ENCODE measurements around the gene OR13C4.

The OR13C4 gene

DNA sequence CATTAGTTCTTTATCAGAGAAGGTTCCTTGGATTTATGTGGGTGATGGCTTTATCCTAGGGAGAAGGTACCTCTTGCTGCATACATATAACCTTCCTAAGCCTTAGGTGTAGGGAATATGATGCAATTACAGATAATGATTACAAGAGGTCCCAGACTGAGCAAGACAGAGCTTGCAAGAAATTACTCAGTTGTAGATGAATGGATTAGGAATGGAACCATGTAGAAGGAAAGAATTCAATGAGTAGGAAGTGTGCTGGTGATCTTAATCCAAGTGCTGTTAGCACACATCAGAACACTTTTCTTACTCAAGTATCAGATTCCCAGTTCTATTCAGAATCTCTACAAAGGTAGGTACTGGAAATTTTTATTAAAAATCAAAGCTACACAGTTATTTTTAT, 20.4 kb downstream of the OR13C4 start:
- Histone ChIP-seq H3K4me3 (ENCODE audit: low read length) (no peak overlapping the region), H3K27me3 (ENCODE audit: control insufficient read depth, insufficient read depth, low read length) (no peaks in the 10 kb centered on the region), H3K27ac (ENCODE audit: low read depth, low read length) (no peak overlapping the region), H3K36me3 (ENCODE audit: control insufficient read depth, insufficient read depth, low read length) (no peaks in the 10 kb centered on the region), H3K4me1 (ENCODE audit: control insufficient read depth, insufficient read depth, low read length) (no peaks in the 10 kb centered on the region), H3K9ac (ENCODE audit: low read length) (no peak overlapping the region)

DNA sequence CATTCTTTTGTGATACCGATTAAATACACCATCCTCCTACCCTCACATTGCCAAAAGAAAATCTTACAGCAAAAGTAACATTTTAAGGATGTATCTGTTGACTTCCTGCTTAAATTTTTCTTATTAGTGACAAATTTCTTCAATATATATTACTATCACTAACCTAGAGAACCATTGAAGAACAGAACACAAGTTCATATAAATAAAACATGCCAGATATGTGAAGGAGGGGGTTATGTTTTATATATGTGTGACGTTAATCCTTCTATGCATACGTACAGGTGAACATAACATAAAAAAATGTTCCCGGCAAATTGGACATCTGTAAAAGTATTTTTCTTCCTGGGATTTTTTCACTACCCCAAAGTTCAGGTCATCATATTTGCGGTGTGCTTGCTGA, 23.0 kb downstream of the OR13C4 start, which contains the start of gene OR13F1:
Gene OR13F1 (plus strand): TSS at position 301 of the 400 bp plus-strand sequence. CDS start 0 bp downstream, at position 301.
- no peaks in the 10 kb centered on the region for H3K36me3 ChIP-seq (ENCODE audit: control insufficient read depth, insufficient read depth, low read length)
- H3K9ac ChIP-seq (ENCODE audit: low read length) = no peak within 1 kb of the TSS
- H3K4me1 ChIP-seq (ENCODE audit: control insufficient read depth, insufficient read depth, low read length) = no peaks in the 10 kb centered on the region

DNA sequence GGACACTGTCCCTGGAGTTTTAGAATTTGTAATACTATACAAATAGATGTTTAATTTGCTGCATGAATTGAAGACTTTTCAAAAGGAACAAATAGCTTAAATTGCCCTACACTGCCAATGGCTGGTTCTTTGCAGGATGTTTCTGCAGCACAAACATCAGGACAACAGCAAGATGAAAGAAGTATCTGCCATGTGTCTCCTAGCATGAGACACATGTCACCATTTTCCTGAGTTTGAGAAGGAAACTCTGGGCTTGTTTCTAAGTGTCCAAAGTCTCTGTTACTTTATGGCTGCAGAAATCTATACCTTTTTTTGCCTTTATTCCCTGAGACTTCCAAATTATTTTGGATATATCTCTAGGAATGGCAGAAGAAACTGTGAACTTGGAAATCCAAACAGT, 23.6 kb downstream of the OR13C4 start:
- Histone ChIP-seq H3K9ac (ENCODE audit: low read length) (no peak overlapping the region), H3K27me3 (ENCODE audit: control insufficient read depth, insufficient read depth, low read length) (no peaks in the 10 kb centered on the region), H3K36me3 (ENCODE audit: control insufficient read depth, insufficient read depth, low read length) (no peaks in the 10 kb centered on the region), H3K4me1 (ENCODE audit: control insufficient read depth, insufficient read depth, low read length) (no peaks in the 10 kb centered on the region), H3K4me3 (ENCODE audit: low read length) (no peak overlapping the region), H3K27ac (ENCODE audit: low read depth, low read length) (no peak overlapping the region)

More for the DNA sequence above, 23.0 kb downstream of the OR13C4 start, which contains the start of gene OR13F1:
- Histone ChIP-seq H3K27ac (ENCODE audit: low read depth, low read length) (no peak within 1 kb of the TSS), H3K4me3 (ENCODE audit: low read length) (no peak within 1 kb of the TSS), H3K27me3 (ENCODE audit: control insufficient read depth, insufficient read depth, low read length) (no peaks in the 10 kb centered on the region)

DNA sequence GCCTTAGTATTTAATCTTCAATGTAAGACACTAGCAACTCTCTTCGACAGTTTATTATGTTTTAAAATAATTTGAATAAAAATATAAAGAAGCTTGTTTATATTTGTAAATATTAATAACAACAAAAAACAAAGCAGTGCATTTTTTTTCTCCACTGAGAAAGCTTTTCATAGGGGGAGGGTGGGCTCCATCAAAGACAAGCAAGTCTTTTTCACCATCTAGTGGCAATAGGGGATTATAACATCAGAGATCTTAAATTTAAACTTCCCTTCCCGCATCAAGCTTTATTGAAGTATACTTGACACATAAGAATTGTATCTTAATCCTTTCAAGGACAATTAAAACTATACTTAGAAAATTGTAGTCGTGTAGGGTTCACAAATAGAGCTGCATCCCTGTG, 32.2 kb downstream of the OR13C4 start:
- Histone ChIP-seq H3K4me3 (ENCODE audit: low read length) (no peak overlapping the region), H3K27ac (ENCODE audit: low read depth, low read length) (no peak overlapping the region), H3K27me3 (ENCODE audit: control insufficient read depth, insufficient read depth, low read length) (no peaks in the 10 kb centered on the region), H3K9ac (ENCODE audit: low read length) (no peak overlapping the region), H3K4me1 (ENCODE audit: control insufficient read depth, insufficient read depth, low read length) (no peaks in the 10 kb centered on the region), H3K36me3 (ENCODE audit: control insufficient read depth, insufficient read depth, low read length) (no peaks in the 10 kb centered on the region)

DNA sequence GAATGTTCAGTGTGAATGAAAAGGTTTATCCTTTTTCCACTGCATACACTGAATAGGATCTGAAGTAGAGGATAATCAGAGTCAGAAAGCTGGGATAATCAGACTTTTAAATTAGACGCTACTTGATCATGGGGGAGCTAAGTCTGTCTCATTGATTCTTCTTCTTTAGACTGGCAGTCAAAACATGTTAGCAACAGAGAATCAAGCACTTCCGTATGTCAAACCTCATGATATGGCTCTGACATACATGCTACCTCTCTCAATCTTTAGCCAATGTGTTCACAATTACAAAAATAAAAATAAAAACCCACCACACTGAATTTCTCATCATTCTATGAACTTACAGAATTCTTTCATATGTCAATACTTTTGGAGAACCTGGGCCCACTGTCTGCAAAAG, 42.0 kb downstream of the OR13C4 start:
- Histone ChIP-seq H3K36me3 (ENCODE audit: control insufficient read depth, insufficient read depth, low read length) (no peaks in the 10 kb centered on the region), H3K4me3 (ENCODE audit: low read length) (no peak overlapping the region), H3K9ac (ENCODE audit: low read length) (no peak overlapping the region), H3K27me3 (ENCODE audit: control insufficient read depth, insufficient read depth, low read length) (no peaks in the 10 kb centered on the region), H3K27ac (ENCODE audit: low read depth, low read length) (no peak overlapping the region), H3K4me1 (ENCODE audit: control insufficient read depth, insufficient read depth, low read length) (no peaks in the 10 kb centered on the region)

DNA sequence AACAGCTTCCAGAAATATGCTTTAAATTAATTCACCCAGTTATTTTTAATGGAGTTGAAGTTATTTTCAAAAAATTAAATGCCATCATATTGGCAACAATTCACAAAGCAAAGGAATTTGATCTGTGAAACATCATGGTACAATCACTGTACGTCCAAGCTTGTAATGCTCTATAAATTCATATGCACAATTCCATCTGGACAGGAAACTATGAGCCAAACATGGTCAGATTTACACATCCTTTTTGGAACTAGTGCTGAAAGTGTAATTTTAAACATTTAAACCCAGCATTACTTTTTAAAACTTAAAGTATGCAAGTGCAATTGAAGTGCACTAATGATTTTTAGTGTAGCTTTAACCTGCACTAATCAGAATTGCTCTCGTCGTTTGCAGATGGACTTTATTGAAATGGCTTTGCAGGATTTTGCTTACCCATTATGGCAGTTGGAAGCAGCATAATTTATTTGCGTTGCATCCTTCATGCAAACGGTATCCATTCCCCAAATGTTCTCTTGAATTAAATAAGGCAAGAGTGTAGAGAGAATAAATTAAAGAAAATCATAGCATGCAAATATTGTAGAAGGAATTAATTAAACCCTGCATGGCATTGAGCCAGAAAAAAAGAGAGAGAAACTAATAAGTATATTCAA, 44.0 kb downstream of the OR13C4 start:
- no peak overlapping the region for H3K9ac ChIP-seq (ENCODE audit: low read length)
- no peak overlapping the region for H3K4me3 ChIP-seq (ENCODE audit: low read length)
- H3K4me1 ChIP-seq (ENCODE audit: control insufficient read depth, insufficient read depth, low read length) = no peaks in the 10 kb centered on the region
- H3K27ac ChIP-seq (ENCODE audit: low read depth, low read length) = no peak overlapping the region
- no peaks in the 10 kb centered on the region for H3K27me3 ChIP-seq (ENCODE audit: control insufficient read depth, insufficient read depth, low read length)
- no peaks in the 10 kb centered on the region for H3K36me3 ChIP-seq (ENCODE audit: control insufficient read depth, insufficient read depth, low read length)

All from rectal smooth muscle tissue (tissue), 1 donor.